Suppressor macrophage treated with lipopolysaccharide for 4 hours (primary cell): ENCODE data around the gene ZBED2.
"Not testable (repeated sequence)": the region's sequence is repeated elsewhere in the genome, so short reads cannot be mapped to it uniquely, and the experiment has no call there.

Experiments used
- DNase-seq: peaks from one replicate; pipeline ENCODE4 v3.0.0-alpha.2; 2020

The ZBED2 gene

GRCh38 chr3:111570404-111571030, 24.6 kb downstream of the ZBED2 start:
- no peak for DNase-seq

DNA sequence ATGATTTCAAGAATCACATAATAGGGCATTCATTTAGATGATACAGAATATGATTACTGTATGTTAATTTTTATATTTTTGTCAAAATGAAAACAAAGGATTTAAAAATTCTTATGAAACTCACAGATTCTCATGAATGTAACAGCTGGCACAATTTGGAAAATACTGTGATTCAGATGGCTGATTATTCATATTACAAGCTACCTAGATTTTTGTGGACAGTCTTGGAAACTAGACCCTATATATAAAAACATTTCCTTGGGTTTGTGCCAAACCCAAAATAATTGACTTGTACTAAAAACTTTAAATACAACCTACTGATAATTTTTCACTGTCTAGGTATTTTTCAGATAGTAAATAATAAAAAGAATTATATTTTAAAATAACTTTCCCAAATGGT, 26.2 kb downstream of the ZBED2 start:
- DNase-seq, result no peak

- DNase-seq, result no peak
Measured at GRCh38 chr3:111568355-111568754, 26.8 kb downstream of the ZBED2 start.

- no peak for DNase-seq
Measured at GRCh38 chr3:111566844-111567243, 28.3 kb downstream of the ZBED2 start.

- DNase-seq, result not testable (repeated sequence)
Measured at GRCh38 chr3:111561902-111562301, 33.2 kb downstream of the ZBED2 start.

DNA sequence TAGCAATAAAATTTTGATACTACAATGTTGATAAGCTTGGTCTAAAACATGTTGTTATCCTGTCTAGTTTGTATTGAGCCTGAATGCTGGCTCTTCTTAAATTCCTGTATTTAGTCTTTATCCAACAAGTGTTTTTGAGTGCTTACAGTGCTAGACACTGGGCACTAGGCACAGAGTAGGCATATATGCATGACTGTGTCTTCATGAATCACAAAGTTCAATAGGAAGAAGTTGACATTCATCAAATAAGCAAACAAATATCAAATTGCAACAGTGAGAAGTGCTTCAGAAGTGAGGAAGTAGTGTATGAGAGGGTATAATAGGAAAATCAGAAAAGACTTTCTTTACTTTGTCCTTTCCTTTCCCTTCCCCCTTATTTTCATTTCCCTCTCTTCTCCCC, 46.4 kb downstream of the ZBED2 start:
- peak; percentile 23 for DNase-seq

GRCh38 chr3:111548092-111548491, 47.1 kb downstream of the ZBED2 start:
- peak; percentile 43 for DNase-seq

GRCh38 chr3:111547631-111548030, 47.5 kb downstream of the ZBED2 start:
- DNase-seq, result no peak

DNA sequence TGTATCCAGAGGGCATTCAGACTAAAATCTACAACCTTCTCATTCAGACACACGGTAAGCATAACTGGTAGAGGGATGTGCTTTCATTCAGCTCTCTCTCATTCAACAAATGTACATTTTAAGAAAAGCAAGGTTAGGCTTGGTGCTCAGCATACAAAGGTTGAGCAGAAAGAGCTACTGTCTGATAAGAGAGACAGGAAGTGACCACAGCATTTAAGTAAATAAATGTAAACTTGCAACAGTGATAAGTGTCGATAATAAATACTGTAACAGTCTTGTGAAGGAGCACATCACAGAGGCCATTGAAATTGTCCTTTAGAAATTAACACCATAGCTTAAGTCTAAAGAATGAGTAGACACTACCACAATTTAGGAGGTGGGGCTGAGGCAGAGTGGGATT, 49.8 kb downstream of the ZBED2 start:
- DNase-seq, result no peak
